Progenitor cell of endocrine pancreas (in vitro differentiated cells): ENCODE measurements around the gene ZG16B. TPM values are rescaled to one million over a fixed set of nuclear protein-coding genes. Genes with fewer than 3 reads are reported as not detected.

Experiments
- DNase-seq: peaks from one replicate; pipeline ENCODE4 v3.0.0; 2021; ENCODE audit warnings: low spot score; ENCODE audit not compliant: unreplicated experiment
- H3K27ac Mint-ChIP-seq: 2 replicates; pipeline ENCODE4 v1.8.0; 2021; ENCODE audit warnings: mild to moderate bottlenecking, moderate library complexity, mixed read lengths
- H3K27me3 Mint-ChIP-seq: 2 replicates; pipeline ENCODE4 v1.8.0; 2021; ENCODE audit warnings: mixed read lengths
- H3K36me3 Mint-ChIP-seq: 2 replicates; pipeline ENCODE4 v1.8.0; 2022; ENCODE audit warnings: mixed read lengths; ENCODE audit not compliant: insufficient read depth
- H3K4me1 Mint-ChIP-seq: 2 replicates; pipeline ENCODE4 v1.8.0; 2021; ENCODE audit warnings: low read depth, mixed read lengths
- H3K4me3 Mint-ChIP-seq: 2 replicates; pipeline ENCODE4 v1.8.0; 2021; ENCODE audit warnings: low read depth, mild to moderate bottlenecking, moderate library complexity, mixed read lengths
- H3K9me3 Mint-ChIP-seq: 2 replicates; pipeline ENCODE4 v1.8.0; 2021; ENCODE audit warnings: low read depth, mixed read lengths
- total RNA-seq: library from RNA; stranded (reverse); gene quantifications from 2 replicates; pipeline ENCODE4 v1.2.1, GENCODE V29; 2021
- TF ChIP-seq, protein P1 (sequence below): fragments of 200-600 bp; sonication (generic); IDR thresholded peaks from one replicate; pipeline ENCODE4 v1.5.0; 2021; ENCODE audit warnings: antibody characterized with exemption, mild to moderate bottlenecking; ENCODE audit not compliant: unreplicated experiment

The ZG16B gene
- total RNA-seq, 1 donor from 2014 or later, result not detected

DNA sequence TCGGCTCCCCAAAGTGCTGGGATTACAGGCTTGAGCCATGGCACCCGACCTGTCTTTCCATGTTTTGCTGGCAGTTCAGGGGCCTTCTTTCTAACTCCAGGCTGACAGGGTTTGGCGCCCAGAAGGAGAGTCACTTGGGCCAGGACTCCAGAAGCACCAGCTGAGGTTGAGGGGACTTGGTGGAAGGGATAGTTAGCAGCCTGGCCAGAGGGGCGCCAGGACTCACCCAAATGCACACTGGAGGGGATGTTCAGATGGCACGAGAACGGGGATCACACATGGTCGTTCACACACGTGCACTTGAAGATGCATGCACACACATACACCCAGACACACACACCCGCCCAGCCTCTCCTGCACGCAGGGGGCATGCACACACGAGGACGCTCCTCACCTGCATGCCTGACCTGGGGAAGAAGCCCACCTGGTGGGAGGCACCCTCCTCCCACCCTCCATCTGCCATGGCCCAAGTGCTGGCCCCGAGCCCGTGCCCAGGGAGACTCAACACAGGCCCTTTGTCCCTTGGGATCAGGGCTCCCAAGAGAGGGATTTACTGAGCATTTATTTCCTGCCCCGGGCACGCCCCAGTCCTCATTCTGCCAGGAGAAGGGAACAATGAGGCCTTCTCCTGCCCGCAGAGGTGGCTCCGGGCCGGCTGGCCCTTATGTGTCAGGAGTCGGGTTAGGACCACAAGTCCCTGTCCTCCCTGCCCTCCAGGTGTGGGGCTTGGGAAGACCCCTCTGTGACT, 15.4 kb upstream of the ZG16B start:
- DNase-seq, result no peak
- H3K27ac Mint-ChIP-seq, result no peak overlapping the region
- no peaks in the 10 kb centered on the region for H3K36me3 Mint-ChIP-seq
- H3K4me3 Mint-ChIP-seq, result no peak overlapping the region
- no peaks in the 10 kb centered on the region for H3K9me3 Mint-ChIP-seq
- TF ChIP-seq, protein P1, sequence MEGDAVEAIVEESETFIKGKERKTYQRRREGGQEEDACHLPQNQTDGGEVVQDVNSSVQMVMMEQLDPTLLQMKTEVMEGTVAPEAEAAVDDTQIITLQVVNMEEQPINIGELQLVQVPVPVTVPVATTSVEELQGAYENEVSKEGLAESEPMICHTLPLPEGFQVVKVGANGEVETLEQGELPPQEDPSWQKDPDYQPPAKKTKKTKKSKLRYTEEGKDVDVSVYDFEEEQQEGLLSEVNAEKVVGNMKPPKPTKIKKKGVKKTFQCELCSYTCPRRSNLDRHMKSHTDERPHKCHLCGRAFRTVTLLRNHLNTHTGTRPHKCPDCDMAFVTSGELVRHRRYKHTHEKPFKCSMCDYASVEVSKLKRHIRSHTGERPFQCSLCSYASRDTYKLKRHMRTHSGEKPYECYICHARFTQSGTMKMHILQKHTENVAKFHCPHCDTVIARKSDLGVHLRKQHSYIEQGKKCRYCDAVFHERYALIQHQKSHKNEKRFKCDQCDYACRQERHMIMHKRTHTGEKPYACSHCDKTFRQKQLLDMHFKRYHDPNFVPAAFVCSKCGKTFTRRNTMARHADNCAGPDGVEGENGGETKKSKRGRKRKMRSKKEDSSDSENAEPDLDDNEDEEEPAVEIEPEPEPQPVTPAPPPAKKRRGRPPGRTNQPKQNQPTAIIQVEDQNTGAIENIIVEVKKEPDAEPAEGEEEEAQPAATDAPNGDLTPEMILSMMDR, result no peak
- H3K27me3 Mint-ChIP-seq, result peaks cover 14% of the 10 kb centered on the region
- no peaks in the 10 kb centered on the region for H3K4me1 Mint-ChIP-seq

DNA sequence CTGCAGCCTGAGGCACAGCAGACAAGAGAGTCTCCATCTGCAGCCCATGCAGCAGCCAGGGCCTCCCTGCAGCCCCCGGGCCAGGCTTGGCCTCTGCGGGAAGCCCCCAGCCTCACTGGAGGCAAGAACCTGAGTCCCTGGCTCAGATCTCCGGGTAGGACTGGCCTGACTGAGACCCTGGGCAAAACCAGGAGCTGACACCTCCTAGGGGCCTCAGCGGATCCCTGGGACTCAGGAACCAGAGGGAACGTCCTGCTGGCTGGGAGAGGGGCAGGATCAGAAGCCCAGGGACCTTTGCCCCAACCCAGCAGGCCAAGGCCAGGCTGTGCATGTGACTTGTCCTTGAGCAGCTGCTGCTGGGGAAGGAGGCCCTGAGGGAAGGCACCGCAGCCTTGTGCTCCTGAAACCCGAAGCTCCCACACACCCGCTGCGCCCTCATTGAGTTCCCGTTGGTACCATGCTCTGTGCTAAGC, 14.8 kb upstream of the ZG16B start:
- DNase-seq, result no peak
- Mint-ChIP-seq H3K36me3 (no peaks in the 10 kb centered on the region), H3K4me3 (no peak overlapping the region), H3K27ac (no peak overlapping the region), H3K27me3 (peaks cover 11% of the 10 kb centered on the region), H3K9me3 (no peaks in the 10 kb centered on the region), H3K4me1 (no peaks in the 10 kb centered on the region)
- TF ChIP-seq, protein P1, result no peak

DNA sequence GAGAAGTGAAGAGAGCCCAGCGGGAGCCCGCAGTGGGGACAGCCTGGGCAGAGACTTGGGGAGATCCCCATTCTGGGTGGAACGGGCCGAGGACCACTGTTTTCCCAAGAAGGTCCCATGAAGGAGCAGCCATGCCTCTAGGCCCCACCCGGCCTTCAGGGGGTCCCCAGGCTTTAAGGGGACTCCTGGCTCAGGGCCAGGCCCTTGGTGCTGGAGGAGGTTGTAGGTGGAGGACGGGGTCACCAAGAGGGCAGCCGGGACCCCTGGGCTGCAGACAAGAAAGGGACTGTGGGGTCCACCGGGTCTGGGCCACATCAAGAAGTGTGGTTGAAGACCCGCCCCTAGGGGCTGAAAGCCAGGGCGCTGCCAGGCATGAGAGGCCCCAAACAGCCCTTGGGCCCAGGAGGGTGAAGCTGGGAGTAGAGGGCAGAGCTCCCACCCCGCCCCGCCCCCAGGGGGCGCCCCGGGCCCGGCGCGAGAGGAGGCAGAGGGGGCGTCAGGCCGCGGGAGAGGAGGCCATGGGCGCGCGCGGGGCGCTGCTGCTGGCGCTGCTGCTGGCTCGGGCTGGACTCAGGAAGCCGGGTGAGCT, 13.3 kb upstream of the ZG16B start, which contains the start of gene PRSS21:
PRSS21 (plus strand) TSS at position 487 of the 589 bp plus-strand sequence; CDS start at position 519, 32 bp downstream.
- TF ChIP-seq, protein P1, result no peak
- no peaks in the 10 kb centered on the region for H3K4me1 Mint-ChIP-seq
- H3K4me3 Mint-ChIP-seq, result no peak within 1 kb of the TSS
- no peaks in the 10 kb centered on the region for H3K36me3 Mint-ChIP-seq
- DNase-seq, result no peak
- no peaks in the 10 kb centered on the region for H3K9me3 Mint-ChIP-seq
- no peak within 1 kb of the TSS for H3K27ac Mint-ChIP-seq
- no peaks in the 10 kb centered on the region for H3K27me3 Mint-ChIP-seq

DNA sequence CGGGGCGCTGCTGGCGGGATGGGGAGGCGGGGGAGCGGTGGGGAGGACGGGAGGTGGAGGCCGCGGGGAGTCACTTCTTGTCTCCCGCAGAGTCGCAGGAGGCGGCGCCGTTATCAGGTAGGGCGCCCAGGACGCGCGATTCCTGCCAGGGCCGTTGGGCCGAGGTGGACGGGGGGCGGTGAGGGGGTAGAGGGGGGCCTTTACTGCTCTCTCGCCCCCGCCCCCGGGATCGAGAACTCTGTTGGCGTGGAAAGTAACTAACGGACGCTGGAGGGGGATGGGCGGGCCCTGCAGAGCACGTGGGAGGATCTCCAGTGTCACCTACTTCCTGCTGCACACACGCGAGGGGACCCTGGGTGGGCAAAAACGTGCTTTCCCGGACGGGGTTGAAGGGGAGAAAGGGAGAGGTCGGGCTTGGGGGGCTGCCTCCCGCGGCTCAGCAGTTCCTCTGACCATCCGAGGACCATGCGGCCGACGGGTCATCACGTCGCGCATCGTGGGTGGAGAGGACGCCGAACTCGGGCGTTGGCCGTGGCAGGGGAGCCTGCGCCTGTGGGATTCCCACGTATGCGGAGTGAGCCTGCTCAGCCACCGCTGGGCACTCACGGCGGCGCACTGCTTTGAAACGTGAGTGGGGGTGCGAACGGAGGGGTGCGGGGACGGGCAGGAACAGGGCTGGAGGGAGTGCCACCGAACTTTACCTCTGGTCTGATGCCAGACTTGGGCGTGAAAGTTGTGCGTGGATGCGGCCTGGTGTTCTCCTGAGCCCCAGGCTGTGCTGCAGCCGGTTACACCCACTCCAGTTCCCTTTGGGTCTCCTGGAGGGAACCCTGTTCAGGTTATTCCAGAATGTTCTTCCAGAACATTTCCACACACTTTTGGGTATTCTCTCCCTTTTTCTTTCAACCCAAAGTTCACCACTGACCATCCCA, 12.5 kb upstream of the ZG16B start:
- Mint-ChIP-seq H3K27ac (no peak overlapping the region), H3K27me3 (no peaks in the 10 kb centered on the region), H3K4me1 (no peaks in the 10 kb centered on the region), H3K4me3 (no peak overlapping the region), H3K9me3 (no peaks in the 10 kb centered on the region), H3K36me3 (no peaks in the 10 kb centered on the region)
- no peak for DNase-seq
- TF ChIP-seq, protein P1, result no peak
